ENCODE measurements around the gene TCF7L1.

GRCh38 chr2:85130407-85130806 is 2.8 kb upstream of the TCF7L1 start:
- TF ChIP-seq CTCF (IDR thresholded peaks at IDR 0.05) (no peak), POLR2A (IDR thresholded peaks at IDR 0.05) (no peak), POLR2AphosphoS5 (IDR thresholded peaks at IDR 0.05) (no peak), EP300 (IDR thresholded peaks at IDR 0.05; ENCODE audit: low read depth) (no peak)
